HuH-7.5 (cell line): ENCODE results near the gene PKP2.
A peak's percentile ranks its signal among the peaks of the same experiment; 100 is the strongest.

Source experiments
- DNase-seq: peaks from one replicate; pipeline ENCODE4 v3.0.0; 2011; ENCODE audit warnings: low spot score

Gene PKP2

GRCh38 chr12:32896432-32897280, at the start of gene PKP2:
Gene PKP2, minus strand, starts transcription at chr12:32896777. Its CDS starts 46 bp downstream, at chr12:32896731.
- peak; percentile 86 for DNase-seq

- no peak for DNase-seq
Observed at GRCh38 chr12:32944195-32944594, 47.6 kb upstream of the PKP2 start.

DNA sequence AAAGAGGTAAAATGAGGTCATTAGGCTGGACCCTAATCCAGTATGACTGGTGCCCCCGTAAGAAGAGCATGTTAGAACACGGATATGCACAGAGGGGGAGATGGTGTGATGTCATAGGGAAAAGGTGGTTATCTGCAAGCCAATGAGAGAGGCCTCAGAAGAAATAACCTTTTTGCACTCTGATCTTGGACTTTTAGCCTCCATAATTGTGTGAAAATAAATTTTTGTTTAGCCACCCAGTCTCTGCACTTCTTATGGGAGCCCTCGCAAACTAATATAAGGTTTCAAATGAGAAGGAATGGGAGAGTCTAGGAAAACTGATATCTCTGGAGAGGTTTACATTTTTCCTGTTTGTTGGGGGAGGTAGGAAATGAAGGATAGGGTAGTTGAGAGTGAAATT, 43.2 kb upstream of the PKP2 start:
- no peak for DNase-seq

GRCh38 chr12:32926963-32927362, 30.4 kb upstream of the PKP2 start:
- no peak for DNase-seq

GRCh38 chr12:32926356-32926755, 29.8 kb upstream of the PKP2 start:
- no peak for DNase-seq

- no peak for DNase-seq
Observed at GRCh38 chr12:32922546-32923297, 26.1 kb upstream of the PKP2 start.

DNA sequence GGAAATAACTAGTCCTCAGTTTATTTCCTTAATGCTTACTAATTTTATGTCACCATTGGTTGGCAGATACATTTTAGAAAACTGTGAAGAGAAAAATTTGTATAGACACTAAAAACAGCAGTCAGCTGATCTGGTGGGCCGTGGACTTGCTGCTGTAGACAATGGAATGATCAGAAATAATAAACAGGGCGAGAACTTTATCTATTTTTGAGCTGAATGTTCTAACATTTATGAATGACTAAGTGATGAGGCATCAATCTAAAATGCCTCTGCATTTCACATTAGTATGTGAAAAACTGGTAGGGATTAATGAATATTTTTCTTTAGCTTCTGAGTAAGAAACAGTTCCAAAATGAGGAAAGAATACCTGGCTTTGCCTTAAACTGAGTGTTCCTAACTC, 24.8 kb upstream of the PKP2 start:
- DNase-seq = no peak

DNA sequence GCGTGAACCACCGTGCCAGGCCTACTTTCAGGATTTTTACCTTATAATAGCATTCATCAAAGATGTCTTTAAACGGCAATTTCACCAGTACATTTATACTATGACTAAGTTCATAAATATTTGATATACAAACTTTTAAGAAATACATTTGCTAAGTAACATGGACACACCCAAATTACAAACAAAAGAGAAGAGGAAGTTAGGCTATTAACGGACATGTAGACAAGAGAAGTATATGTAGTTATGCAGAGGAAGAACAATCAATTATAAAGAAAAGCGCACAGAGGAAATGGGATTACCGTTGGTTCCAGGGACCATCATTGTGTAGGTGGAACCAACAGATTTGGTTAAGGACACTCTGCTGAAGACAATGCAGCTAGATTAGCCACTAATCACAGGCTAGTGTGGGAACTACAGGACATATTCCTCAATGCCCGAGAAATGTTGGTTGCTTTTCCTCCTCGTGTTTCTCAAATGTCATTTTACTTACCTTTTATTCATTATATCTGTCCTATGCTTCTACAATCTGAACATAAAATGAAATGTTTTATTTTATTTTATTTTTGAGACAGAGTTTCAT, 24.0 kb upstream of the PKP2 start:
- DNase-seq = no peak

DNA sequence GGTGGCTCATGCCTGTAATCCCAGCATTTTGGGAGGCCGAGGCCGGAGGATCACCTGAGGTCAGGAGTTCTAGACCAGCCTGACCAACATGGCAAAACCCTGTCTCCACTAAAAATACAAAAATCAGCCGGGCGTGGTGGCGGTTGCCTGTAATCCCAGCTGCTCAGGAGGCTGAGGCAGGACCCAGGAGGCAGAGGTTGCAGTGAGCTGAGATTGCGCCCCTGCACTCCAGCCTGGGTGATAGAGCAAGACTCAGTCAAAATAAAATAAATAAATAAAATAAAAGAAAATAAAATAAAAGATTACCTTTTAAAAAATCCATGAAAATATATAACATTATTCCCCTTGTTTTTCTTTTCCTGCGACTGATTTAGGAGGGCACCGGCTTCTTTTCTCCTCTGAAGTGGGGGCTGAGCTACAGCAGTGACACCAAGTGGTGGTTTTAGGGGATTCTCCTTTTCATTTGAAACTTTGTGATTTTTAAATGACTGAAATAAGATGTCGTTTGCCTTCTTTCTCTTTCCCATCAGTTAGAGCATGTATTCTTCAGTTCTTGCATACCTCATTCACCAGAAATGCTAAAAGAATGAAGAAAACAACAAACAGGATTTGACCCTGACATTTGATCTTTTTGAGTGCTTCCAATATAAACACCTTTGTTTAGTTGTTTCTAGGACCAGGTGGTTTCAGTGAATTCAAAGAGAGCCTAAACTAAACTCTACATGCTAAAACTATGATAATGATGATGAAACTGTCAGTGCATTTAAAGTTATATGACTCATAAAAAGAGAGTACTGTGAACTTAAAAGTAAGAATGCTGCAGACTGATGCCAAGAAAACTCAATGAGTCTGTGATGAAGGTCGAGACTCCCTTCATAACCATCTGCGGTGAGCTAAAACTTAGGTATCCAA, 22.6 kb upstream of the PKP2 start:
- DNase-seq = no peak

DNA sequence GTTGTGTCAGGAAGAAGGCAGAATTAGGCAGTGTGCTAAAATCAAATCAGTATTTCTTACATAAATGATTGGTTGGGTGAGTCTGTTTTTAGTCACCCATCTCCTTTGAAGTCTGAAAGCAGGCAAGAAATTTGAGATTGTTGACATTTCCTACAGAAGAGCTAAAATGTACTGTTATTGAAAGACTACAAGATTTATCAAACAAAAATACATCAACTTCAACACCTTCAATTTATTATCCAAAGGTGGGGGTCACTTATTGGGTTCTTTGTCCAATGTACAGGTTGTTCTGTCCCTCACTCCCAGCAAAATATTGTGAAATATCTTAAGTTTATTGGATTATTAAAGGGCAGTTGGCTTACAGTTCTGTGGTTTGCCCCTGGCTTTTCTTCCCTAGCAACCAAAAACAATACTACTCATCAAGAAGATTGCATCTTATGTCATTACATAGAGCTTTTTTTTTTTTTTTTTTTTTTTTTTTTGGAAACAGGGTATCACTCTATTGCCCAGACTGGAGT, 20.6 kb upstream of the PKP2 start:
- DNase-seq = no peak

DNA sequence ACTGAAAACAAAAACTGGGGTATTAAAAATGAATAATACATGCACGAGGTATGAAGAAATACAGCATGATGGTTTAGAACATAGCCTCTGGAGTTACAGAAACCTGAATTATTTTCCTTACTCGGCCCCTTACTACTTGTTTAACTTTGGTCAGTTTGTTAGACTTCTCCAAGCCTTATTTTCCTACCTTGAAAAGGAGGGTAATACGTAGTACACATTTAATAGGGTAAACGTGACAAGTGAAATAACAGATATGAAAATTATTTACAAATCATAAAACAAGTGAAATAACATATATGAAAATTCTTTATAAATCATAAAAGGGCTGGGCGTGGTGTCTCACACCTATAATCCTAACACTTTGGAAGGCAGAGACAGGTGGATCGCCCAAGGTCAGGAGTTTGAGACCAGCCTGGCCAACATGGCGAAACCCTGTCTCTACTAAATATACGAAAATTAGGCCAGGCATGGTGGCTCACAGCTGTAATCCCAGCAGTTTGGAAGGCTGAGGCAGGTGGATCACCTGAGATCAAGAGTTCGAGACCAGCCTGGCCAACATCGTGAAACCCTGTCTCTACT, 11.4 kb upstream of the PKP2 start:
- DNase-seq = no peak

GRCh38 chr12:32907166-32907565, 10.6 kb upstream of the PKP2 start:
- no peak for DNase-seq

- DNase-seq = no peak
Observed at GRCh38 chr12:32906399-32907165, 10.0 kb upstream of the PKP2 start.

- DNase-seq = no peak
Observed at GRCh38 chr12:32903763-32904162, 7.2 kb upstream of the PKP2 start.

GRCh38 chr12:32903318-32903717, 6.7 kb upstream of the PKP2 start:
- no peak for DNase-seq

GRCh38 chr12:32902287-32902997, 5.9 kb upstream of the PKP2 start:
- no peak for DNase-seq

DNA sequence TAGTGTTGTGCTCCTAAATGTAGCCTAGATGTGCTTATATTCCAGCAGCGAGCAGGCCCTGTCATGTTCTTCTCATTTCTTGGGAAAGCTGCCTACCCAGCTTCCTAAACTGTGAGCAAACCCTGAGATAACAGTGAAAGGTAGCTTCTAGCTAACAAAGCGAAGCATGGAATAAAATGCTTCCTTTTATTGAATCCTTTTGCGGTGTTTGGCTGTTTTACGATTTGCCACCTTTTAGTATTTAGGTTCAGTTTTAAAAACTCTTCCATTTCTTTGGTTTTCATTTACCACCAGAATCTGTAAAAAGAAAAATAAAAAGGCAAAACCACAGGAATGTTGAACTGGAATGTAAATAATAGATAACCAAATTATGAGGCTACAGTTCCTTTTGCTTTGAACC, 5.0 kb upstream of the PKP2 start:
- DNase-seq = no peak

DNA sequence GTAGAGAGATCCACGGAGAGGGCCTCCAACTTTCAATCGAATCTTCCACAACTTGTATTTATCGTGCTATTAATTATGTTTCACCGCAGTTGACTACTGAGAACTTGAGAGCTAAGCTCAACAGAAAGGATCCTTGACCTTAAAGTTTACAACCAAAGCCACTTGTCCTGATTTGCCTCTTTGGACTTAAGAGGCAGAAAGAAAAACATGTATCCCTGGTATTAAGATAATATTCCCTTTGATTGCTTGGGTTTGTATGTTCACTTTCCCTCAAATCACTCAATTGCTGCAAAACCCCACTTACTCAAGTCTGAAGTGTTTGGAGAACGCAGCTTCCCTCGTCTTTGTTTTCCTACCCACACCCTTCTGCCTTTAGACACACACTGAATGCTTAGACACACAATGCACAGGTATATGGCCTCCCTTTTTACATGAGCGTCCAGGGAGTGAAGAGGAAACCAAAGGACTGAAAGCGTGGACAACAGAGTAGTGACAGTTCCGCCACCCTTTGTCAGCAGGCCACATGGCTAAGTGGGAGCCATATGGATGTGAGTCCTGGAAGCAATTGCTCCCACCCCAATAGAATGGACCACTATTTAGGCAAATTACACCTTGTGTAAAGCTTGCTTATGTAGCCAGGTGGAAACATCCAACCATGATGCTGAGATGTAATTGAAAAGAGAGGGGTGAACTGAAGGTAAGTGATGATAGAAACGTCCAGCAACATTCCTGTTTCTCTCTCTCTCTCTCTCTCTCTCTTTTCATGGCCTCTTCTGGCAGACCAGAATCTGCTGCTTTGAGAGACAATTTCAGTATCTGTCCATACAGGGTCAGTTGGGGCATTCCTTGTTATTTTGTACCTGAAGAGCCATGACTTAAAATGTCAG, 1.4 kb upstream of the PKP2 start:
- no peak for DNase-seq

DNA sequence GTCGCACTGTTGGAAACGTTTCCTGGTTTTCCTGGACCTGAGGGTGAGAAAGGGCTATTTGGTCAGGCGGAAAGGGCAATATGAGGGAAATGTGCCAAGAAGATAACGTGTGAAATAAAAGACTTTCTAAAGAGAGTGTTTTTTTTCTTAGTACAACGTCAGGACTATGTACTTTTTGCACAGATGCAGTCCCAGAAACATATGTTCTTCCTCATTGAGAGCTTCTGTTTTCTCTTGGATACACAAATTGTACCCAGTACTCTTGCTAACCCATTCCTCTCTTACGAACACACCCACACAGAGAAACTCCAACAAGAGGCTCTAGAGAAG, 669 bp upstream of the PKP2 start:
- DNase-seq = no peak
